Measurements from ENCODE around the gene DACT2.
"Not testable (repeated sequence)": the region's sequence is repeated elsewhere in the genome, so short reads cannot be mapped to it uniquely, and the experiment has no call there.

The DACT2 gene

DNA sequence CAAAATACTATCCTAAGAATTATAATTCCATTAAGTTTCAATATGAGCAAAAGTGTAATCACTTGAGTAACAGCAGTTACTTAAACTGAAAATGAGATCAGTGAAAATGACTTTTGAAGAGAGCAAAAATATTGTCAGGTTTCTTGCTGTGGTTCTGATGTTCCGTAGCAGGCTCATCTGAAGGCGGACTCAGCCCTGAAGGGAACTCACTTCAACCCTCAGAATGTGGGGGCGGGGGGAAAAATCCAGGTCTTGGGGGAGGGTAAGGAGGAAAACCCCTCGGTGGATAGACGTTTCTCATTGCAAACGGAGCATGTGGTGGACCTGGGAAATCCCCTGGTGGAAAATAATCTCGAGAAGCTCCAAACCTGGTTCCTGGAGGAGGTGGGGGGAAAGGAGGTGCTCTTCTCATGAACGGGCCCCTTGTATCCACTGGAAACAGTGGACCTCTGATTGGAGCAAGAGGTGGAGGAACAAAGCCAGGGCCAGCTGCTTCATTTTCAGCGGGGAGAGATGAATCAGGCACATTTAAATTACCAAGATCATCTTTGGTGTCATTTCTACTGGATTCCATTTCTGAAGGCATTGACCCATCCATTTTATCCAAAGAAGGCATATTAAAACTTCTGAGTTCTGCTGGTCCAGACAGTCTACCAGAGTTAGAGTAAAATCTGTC lies 32.7 kb downstream of the DACT2 start:
- not testable (repeated sequence) for H3K4me3 ChIP-seq (ENCODE audit: low read depth in 1 of 2, low read length in 2 of 2); H3K27ac ChIP-seq (ENCODE audit: low read length); H3K27me3 ChIP-seq (ENCODE audit: low read depth, low read length)

DNA sequence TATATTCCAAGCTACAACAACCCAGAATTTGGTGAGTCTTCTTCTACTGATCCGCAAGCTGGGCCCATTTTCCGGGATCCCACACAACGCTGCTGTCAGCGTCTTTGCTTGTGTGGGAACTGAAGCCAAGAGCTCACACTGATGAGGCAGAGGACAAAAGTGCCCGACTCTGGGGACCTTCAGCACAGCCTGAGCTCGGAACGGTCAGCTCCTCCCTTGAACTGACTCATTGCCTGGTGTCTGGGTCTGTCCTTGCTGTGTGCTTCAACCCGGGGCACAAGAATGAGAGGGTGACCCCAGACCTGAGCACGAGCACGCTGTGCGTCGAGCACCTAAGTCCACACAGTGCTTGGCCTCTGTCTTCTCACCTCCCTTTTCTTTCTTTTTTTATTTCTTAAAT lies 33.5 kb downstream of the DACT2 start:
- Histone ChIP-seq H3K4me3 (ENCODE audit: low read depth in 1 of 2, low read length in 2 of 2) (no peak overlapping the region), H3K36me3 (ENCODE audit: control insufficient read depth in 1 of 2, insufficient read depth in 2 of 2, low read length in 2 of 2) (no peaks in the 10 kb centered on the region), H3K27me3 (ENCODE audit: low read depth, low read length) (no peaks in the 10 kb centered on the region), H3K27ac (ENCODE audit: low read length) (no peak overlapping the region), H3K4me1 (ENCODE audit: control insufficient read depth in 1 of 2, insufficient read depth in 2 of 2, low read length in 2 of 2) (no peaks in the 10 kb centered on the region), H3K9me3 (ENCODE audit: control insufficient read depth in 1 of 2, low read length in 2 of 2) (peaks cover 0 to 5% of the 10 kb centered on the region in 2 donors)

More for the DNA sequence above, 32.7 kb downstream of the DACT2 start:
- H3K9me3 ChIP-seq (ENCODE audit: control insufficient read depth in 1 of 2, low read length in 2 of 2); H3K4me1 ChIP-seq (ENCODE audit: control insufficient read depth in 1 of 2, insufficient read depth in 2 of 2, low read length in 2 of 2); H3K36me3 ChIP-seq (ENCODE audit: control insufficient read depth in 1 of 2, insufficient read depth in 2 of 2, low read length in 2 of 2): not testable (repeated sequence)

DNA sequence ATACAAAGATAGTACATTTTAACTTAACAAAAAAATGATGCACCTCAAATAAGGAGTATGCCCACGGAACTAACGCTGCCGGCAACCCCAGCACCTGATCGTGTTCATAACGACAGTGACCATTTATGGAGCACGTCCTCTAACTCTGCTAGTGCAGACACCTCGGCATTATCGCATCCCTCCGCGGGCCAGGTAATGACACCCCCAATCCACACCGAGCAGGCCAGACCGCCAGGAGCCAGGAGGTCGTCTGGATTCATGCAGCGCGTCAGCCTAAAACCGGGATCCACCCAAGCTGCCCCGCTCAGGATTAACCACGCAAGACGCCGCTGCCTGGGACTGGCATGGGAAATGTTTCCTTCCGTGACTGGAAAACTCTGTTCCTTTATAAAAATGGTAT lies 34.1 kb downstream of the DACT2 start:
- Histone ChIP-seq H3K27ac (ENCODE audit: low read length) (no peak overlapping the region), H3K4me1 (ENCODE audit: control insufficient read depth in 1 of 2, insufficient read depth in 2 of 2, low read length in 2 of 2) (no peaks in the 10 kb centered on the region), H3K27me3 (ENCODE audit: low read depth, low read length) (no peaks in the 10 kb centered on the region), H3K4me3 (ENCODE audit: low read depth in 1 of 2, low read length in 2 of 2) (no peak overlapping the region), H3K36me3 (ENCODE audit: control insufficient read depth in 1 of 2, insufficient read depth in 2 of 2, low read length in 2 of 2) (no peaks in the 10 kb centered on the region), H3K9me3 (ENCODE audit: control insufficient read depth in 1 of 2, low read length in 2 of 2) (peaks cover 0 to 5% of the 10 kb centered on the region in 2 donors)

DNA sequence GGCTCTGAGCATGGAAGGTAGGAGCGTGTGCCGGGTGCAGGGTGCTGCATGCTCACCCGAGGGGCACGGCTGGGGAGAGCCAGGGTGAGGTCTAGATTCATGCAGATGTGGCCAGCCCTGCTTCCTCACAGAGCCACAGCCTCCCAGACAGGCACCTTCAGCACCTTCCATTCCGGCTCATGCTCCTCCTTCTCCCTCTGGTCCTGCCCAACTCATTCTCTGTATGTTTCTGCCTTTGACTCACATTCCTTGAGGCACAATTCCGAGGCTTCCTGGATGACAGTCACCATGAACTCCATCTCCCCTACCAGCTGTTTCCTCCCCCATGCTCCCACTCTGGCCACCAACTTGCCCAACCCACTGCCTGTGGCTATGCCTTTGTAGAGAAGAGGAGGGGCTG lies 35.4 kb downstream of the DACT2 start:
- Histone ChIP-seq H3K27ac (ENCODE audit: low read length) (no peak overlapping the region), H3K4me1 (ENCODE audit: control insufficient read depth in 1 of 2, insufficient read depth in 2 of 2, low read length in 2 of 2) (no peaks in the 10 kb centered on the region), H3K36me3 (ENCODE audit: control insufficient read depth in 1 of 2, insufficient read depth in 2 of 2, low read length in 2 of 2) (no peaks in the 10 kb centered on the region), H3K27me3 (ENCODE audit: low read depth, low read length) (no peaks in the 10 kb centered on the region), H3K9me3 (ENCODE audit: control insufficient read depth in 1 of 2, low read length in 2 of 2) (peaks cover 0 to 2% of the 10 kb centered on the region in 2 donors), H3K4me3 (ENCODE audit: low read depth in 1 of 2, low read length in 2 of 2) (no peak overlapping the region)

DNA sequence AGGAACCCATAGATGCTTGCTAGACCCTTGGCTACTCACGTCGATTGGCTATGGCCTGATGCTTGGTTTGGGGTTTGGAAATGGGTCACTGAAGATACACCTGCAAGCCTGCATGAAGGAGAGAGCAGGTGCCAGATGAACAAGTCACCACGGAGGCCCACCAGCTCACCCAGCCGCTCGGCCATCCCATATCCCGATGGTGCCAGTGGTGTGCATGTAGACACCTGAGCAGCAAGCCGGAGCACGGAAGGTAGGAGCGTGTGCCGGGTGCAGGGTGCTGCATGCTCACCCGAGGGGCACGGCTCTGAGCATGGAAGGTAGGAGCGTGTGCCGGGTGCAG lies 35.9 kb downstream of the DACT2 start:
- Histone ChIP-seq H3K36me3 (ENCODE audit: control insufficient read depth in 1 of 2, insufficient read depth in 2 of 2, low read length in 2 of 2) (no peaks in the 10 kb centered on the region), H3K27me3 (ENCODE audit: low read depth, low read length) (no peaks in the 10 kb centered on the region), H3K27ac (ENCODE audit: low read length) (no peak overlapping the region)

DNA sequence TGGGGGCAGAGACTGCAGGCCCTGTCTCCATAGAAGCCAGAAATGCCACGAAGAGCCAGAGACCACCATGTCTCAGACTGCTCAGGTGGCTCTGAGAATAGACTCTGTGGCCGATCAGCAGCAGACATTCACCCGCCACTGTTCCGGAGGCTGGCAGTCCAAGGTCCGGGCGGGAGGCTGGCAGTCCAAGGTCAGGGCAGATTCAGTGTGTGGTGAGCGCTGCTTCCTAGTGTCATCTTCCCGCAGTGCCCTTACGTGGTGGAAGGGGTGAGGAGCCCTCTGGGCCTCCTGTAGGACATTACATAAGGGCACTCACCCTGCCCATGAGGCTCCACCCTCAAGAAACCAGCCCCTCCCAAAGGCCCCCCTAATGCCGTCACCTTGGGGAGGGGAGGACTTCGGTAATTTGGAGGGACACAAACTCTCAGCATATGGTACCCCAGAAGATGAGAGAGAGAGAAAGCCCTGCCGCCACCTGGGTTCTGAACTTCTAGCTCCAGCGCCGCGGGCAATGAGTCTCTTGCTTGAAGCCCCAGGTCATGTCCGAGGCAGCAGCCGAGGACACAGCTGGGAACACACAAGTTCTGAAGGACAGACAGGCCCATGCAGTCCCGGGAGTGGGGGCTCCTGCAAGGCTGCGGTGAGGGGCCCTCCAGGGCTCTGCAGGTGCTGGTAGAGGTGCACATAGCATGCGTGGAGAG lies 36.4 kb downstream of the DACT2 start:
- Histone ChIP-seq H3K36me3 (ENCODE audit: control insufficient read depth in 1 of 2, insufficient read depth in 2 of 2, low read length in 2 of 2) (no peaks in the 10 kb centered on the region), H3K4me3 (ENCODE audit: low read depth in 1 of 2, low read length in 2 of 2) (no peak overlapping the region), H3K9me3 (ENCODE audit: control insufficient read depth in 1 of 2, low read length in 2 of 2) (no peaks in the 10 kb centered on the region), H3K27me3 (ENCODE audit: low read depth, low read length) (no peaks in the 10 kb centered on the region), H3K27ac (ENCODE audit: low read length) (no peak overlapping the region), H3K4me1 (ENCODE audit: control insufficient read depth in 1 of 2, insufficient read depth in 2 of 2, low read length in 2 of 2) (no peaks in the 10 kb centered on the region)

More for the DNA sequence above, 35.9 kb downstream of the DACT2 start:
- Histone ChIP-seq H3K4me1 (ENCODE audit: control insufficient read depth in 1 of 2, insufficient read depth in 2 of 2, low read length in 2 of 2) (no peaks in the 10 kb centered on the region), H3K4me3 (ENCODE audit: low read depth in 1 of 2, low read length in 2 of 2) (no peak overlapping the region), H3K9me3 (ENCODE audit: control insufficient read depth in 1 of 2, low read length in 2 of 2) (no peaks in the 10 kb centered on the region)

DNA sequence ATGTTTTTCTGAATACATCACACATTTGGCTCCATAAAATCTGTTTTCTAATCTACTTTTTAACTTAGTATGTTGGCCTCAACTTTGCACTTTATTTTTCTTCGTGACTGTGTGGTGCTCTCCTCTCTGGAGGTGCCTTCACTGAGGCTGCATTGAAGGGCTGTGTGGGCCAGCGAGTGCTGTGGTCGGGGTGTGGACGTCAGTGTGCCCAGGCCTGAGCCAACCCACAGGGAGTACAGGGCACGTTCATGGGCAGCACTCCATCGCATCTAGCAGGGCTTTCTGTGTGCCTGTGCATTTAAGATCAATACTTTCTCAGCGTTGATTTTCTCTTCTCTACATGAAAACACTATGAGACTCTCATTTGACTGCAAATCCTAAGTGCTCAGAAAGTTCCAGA lies 37.8 kb downstream of the DACT2 start:
- Histone ChIP-seq H3K36me3 (ENCODE audit: control insufficient read depth in 1 of 2, insufficient read depth in 2 of 2, low read length in 2 of 2) (no peaks in the 10 kb centered on the region), H3K27me3 (ENCODE audit: low read depth, low read length) (no peaks in the 10 kb centered on the region), H3K4me1 (ENCODE audit: control insufficient read depth in 1 of 2, insufficient read depth in 2 of 2, low read length in 2 of 2) (no peaks in the 10 kb centered on the region), H3K4me3 (ENCODE audit: low read depth in 1 of 2, low read length in 2 of 2) (no peak overlapping the region), H3K27ac (ENCODE audit: low read length) (no peak overlapping the region), H3K9me3 (ENCODE audit: control insufficient read depth in 1 of 2, low read length in 2 of 2) (no peaks in the 10 kb centered on the region)

DNA sequence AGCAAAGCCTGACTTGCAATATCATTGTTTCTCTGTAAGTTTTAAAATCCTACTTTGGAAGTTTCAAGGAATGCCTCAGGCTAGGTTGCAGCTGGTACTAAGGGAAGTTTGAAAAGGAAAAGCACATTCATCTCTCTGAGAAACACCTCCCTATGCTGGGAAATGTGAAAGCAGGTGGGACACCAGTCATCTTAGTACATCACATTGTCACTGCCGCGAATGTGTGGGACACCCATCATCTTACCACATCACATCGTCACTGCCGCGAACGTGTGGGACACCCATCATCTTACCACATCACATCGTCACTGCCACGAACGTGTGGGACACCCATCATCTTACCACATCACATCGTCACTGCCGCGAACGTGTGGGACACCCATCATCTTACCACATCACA lies 38.3 kb downstream of the DACT2 start:
- H3K36me3 ChIP-seq (ENCODE audit: control insufficient read depth in 1 of 2, insufficient read depth in 2 of 2, low read length in 2 of 2); H3K27me3 ChIP-seq (ENCODE audit: low read depth, low read length); H3K4me3 ChIP-seq (ENCODE audit: low read depth in 1 of 2, low read length in 2 of 2); H3K4me1 ChIP-seq (ENCODE audit: control insufficient read depth in 1 of 2, insufficient read depth in 2 of 2, low read length in 2 of 2); H3K27ac ChIP-seq (ENCODE audit: low read length); H3K9me3 ChIP-seq (ENCODE audit: control insufficient read depth in 1 of 2, low read length in 2 of 2): not testable (repeated sequence)

DNA sequence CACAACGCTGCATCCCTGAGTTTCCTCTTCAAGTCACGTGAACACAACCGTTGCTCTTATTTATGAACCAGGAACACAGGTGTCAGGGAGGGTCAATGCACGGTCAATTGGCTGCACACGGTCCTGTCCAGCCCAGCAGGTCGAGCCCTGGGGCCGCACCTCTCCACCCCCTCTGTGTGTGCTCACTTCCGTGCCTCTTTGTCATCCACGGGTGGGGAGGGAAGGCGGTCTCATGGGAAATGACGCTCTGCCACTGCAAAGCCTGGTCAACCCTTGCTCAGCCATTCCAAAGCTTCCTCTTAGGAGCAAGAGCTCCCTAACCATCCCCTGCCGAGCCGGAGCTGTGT lies 38.7 kb downstream of the DACT2 start:
- Histone ChIP-seq H3K27me3 (ENCODE audit: low read depth, low read length) (no peaks in the 10 kb centered on the region), H3K27ac (ENCODE audit: low read length) (no peak overlapping the region), H3K4me1 (ENCODE audit: control insufficient read depth in 1 of 2, insufficient read depth in 2 of 2, low read length in 2 of 2) (no peaks in the 10 kb centered on the region), H3K36me3 (ENCODE audit: control insufficient read depth in 1 of 2, insufficient read depth in 2 of 2, low read length in 2 of 2) (no peaks in the 10 kb centered on the region), H3K4me3 (ENCODE audit: low read depth in 1 of 2, low read length in 2 of 2) (no peak overlapping the region), H3K9me3 (ENCODE audit: control insufficient read depth in 1 of 2, low read length in 2 of 2) (no peaks in the 10 kb centered on the region)

DNA sequence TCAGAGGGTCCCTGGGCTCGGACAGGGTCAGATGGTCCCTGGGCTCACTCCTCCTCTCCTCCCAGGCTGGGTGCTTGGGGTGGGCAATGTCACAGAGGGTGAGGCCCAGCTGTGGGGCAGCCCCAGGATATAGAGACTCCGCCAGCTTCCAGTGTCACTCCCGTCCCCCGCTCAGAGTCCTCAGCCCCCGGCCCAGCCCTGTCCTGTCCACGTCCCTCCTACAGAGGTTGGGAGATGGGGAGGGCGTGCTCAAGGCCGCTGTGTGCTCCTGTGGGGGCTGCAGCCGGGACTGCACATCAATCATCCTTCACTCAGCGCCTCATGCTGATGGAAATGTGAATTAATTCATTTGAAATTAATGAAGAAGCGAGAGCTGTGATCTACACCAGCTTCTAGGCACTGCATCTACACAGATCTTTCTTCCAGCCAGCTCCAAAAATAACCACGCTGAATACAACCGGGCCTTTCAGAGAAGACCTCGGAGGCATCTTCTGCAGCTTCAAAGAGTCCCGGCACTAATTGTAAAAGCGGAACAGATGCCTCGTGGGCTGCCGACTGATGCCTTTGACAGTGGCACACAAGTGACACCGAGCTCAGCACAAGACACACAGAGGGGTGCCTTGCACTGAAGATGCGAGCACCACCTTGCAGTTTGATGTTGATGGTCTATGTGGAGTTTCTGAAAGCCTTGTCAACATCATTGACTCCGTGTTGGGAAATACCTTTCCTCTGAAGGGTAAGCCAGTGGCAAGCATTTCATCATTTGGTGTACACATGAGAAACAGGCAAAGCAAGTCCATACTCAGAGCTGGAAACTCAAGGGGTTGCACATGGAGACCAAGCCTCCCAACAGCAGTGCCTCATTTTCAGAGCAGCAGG lies 39.3 kb downstream of the DACT2 start:
- Histone ChIP-seq H3K4me1 (ENCODE audit: control insufficient read depth in 1 of 2, insufficient read depth in 2 of 2, low read length in 2 of 2) (no peaks in the 10 kb centered on the region), H3K9me3 (ENCODE audit: control insufficient read depth in 1 of 2, low read length in 2 of 2) (no peaks in the 10 kb centered on the region), H3K4me3 (ENCODE audit: low read depth in 1 of 2, low read length in 2 of 2) (no peak overlapping the region), H3K27me3 (ENCODE audit: low read depth, low read length) (no peaks in the 10 kb centered on the region), H3K36me3 (ENCODE audit: control insufficient read depth in 1 of 2, insufficient read depth in 2 of 2, low read length in 2 of 2) (no peaks in the 10 kb centered on the region), H3K27ac (ENCODE audit: low read length) (no peak overlapping the region)

DNA sequence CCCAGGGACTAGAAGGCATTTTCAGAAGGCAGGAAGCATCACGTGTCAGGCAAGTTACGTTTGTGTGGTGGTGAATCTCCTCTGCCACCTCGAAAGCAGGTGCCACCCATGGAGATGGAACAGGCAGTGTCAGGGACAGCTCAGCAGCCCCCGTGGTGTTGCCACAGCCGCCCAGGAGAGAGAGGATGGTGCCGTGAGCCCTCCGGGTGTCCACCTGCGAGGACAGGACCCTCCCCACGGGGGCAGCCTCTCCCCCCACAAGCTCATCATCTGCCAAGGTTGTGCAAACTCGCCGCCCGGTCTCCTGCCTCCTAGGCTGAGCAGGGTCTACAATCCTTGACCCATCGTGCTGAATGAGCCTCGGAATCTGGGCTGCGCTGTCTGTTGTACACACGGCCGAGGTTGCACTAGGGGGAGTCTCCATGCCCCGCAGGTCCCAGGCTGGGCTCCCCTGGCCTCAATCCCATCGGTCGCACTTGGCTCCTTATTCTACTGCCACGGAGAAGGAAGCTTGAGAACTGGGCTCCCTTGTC lies 40.1 kb downstream of the DACT2 start:
- Histone ChIP-seq H3K9me3 (ENCODE audit: control insufficient read depth in 1 of 2, low read length in 2 of 2) (no peaks in the 10 kb centered on the region), H3K4me1 (ENCODE audit: control insufficient read depth in 1 of 2, insufficient read depth in 2 of 2, low read length in 2 of 2) (no peaks in the 10 kb centered on the region), H3K4me3 (ENCODE audit: low read depth in 1 of 2, low read length in 2 of 2) (no peak overlapping the region), H3K27ac (ENCODE audit: low read length) (no peak overlapping the region), H3K36me3 (ENCODE audit: control insufficient read depth in 1 of 2, insufficient read depth in 2 of 2, low read length in 2 of 2) (no peaks in the 10 kb centered on the region), H3K27me3 (ENCODE audit: low read depth, low read length) (no peaks in the 10 kb centered on the region)

All from muscle layer of duodenum (tissue), 2 donors.